GM18520 (cell line): ENCODE measurements around the gene PEX5L.
"Not testable (repeated sequence)": the region's sequence is repeated elsewhere in the genome, so short reads cannot be mapped to it uniquely, and the experiment has no call there.

Experiments
- ATAC-seq: cut with Tn5 transposase; IDR thresholded peaks from one replicate; pipeline ENCODE4 v1.9.1; 2021; ENCODE audit not compliant: unreplicated experiment

Gene PEX5L

GRCh38 chr3:180011927-180012326, 24.8 kb downstream of the PEX5L start:
- ATAC-seq: no peak

- not testable (repeated sequence) for ATAC-seq
Measured at GRCh38 chr3:180008318-180008717, 28.4 kb downstream of the PEX5L start.

GRCh38 chr3:180004542-180004941, 32.2 kb downstream of the PEX5L start:
- ATAC-seq: no peak

GRCh38 chr3:180002006-180002405, 34.7 kb downstream of the PEX5L start:
- ATAC-seq: no peak

- ATAC-seq: no peak
Measured at GRCh38 chr3:180000500-180000899, 36.2 kb downstream of the PEX5L start.

- ATAC-seq: no peak
Measured at GRCh38 chr3:179995406-179995805, 41.3 kb downstream of the PEX5L start.

- no peak for ATAC-seq
Measured at GRCh38 chr3:179991883-179992282, 44.9 kb downstream of the PEX5L start.

- ATAC-seq: no peak
Measured at GRCh38 chr3:179991104-179991503, 45.6 kb downstream of the PEX5L start.

- no peak for ATAC-seq
Measured at GRCh38 chr3:179981646-179982045, 55.1 kb downstream of the PEX5L start.

- no peak for ATAC-seq
Measured at GRCh38 chr3:179977356-179977755, 59.4 kb downstream of the PEX5L start.

- no peak for ATAC-seq
Measured at GRCh38 chr3:179973931-179974361, 62.8 kb downstream of the PEX5L start.

GRCh38 chr3:179972881-179973423, 63.8 kb downstream of the PEX5L start:
- no peak for ATAC-seq

- ATAC-seq: no peak
Measured at GRCh38 chr3:179971280-179971679, 65.5 kb downstream of the PEX5L start.

GRCh38 chr3:179970746-179971145, 66.0 kb downstream of the PEX5L start:
- no peak for ATAC-seq

- peak; percentile 52 for ATAC-seq
Measured at GRCh38 chr3:179969525-179969924, 67.2 kb downstream of the PEX5L start.

- ATAC-seq: peak; percentile 60
Measured at GRCh38 chr3:179967622-179968021, 69.1 kb downstream of the PEX5L start.

GRCh38 chr3:179964890-179965289, 71.8 kb downstream of the PEX5L start:
- ATAC-seq: no peak

- peak; percentile 42 for ATAC-seq
Measured at GRCh38 chr3:179962629-179963387, 73.9 kb downstream of the PEX5L start.

- peak; percentile 22 for ATAC-seq
Measured at GRCh38 chr3:179961703-179962078, 75.0 kb downstream of the PEX5L start.

- no peak for ATAC-seq
Measured at GRCh38 chr3:179961071-179961702, 75.5 kb downstream of the PEX5L start.

GRCh38 chr3:179958759-179959158, 78.0 kb downstream of the PEX5L start:
- ATAC-seq: no peak

GRCh38 chr3:179958143-179958542, 78.6 kb downstream of the PEX5L start:
- no peak for ATAC-seq
